Keratinocyte (primary cell): ENCODE data around the gene OXT. TPM values are rescaled to one million over a fixed set of nuclear protein-coding genes. Genes with fewer than 3 reads are reported as not detected.

Source experiments
- DNase-seq: peaks from one replicate; pipeline ENCODE4 v3.0.0-alpha.2; 2011; ENCODE audit warnings: low read depth, missing footprints, low spot score
- FAIRE-seq: peaks from 2 replicates; lab custom pipeline; 2011; peaks lifted over from hg19 to GRCh38; lab: Jason Lieb, UNC
- H2AFZ ChIP-seq: 2 replicates; pipeline ENCODE4 v1.6.0; 2012; ENCODE audit warnings: low read length, control low read depth, inconsistent platforms; ENCODE audit not compliant: control insufficient read depth
- H3K27ac ChIP-seq: 2 replicates; pipeline ENCODE4 v1.5.1; 2011; ENCODE audit warnings: low read length; ENCODE audit not compliant: control insufficient read depth, insufficient read depth
- H3K27me3 ChIP-seq: 3 replicates; pipeline ENCODE4 v1.6.0; 2011; ENCODE audit warnings: low read length; ENCODE audit not compliant: control insufficient read depth, insufficient read depth; ENCODE audit errors: extremely low read depth
- H3K36me3 ChIP-seq, 2 experiments: 2 replicates in 1 of 2; 3 replicates in 1 of 2; pipeline ENCODE4 v1.5.1; 2011; ENCODE audit warnings: low read length in 2 of 2, mild to moderate bottlenecking in 1 of 2; ENCODE audit not compliant: control insufficient read depth in 2 of 2, insufficient read depth in 2 of 2; ENCODE audit errors: extremely low read depth in 1 of 2
- H3K4me1 ChIP-seq: 3 replicates; pipeline ENCODE4 v1.5.1; 2011; ENCODE audit warnings: low read length; ENCODE audit not compliant: control insufficient read depth, insufficient read depth; ENCODE audit errors: extremely low read depth
- H3K4me2 ChIP-seq: 3 replicates; pipeline ENCODE4 v1.6.0; 2011; ENCODE audit warnings: low read depth, low read length; ENCODE audit not compliant: control insufficient read depth, insufficient read depth; ENCODE audit errors: extremely low read depth
- H3K4me3 ChIP-seq, 3 experiments: fragments of 200-600 bp in 1 of 3; sonication (generic) in 1 of 3; 2 replicates in 2 of 3; 3 replicates in 1 of 3; pipeline ENCODE4 v1.5.1; 2011 to 2016; ENCODE audit warnings: low read length in 3 of 3, mild to moderate bottlenecking in 3 of 3, control low read depth in 2 of 3, inconsistent platforms in 1 of 3, low read depth in 1 of 3, mixed read lengths in 1 of 3, mixed run types in 1 of 3, moderate library complexity in 1 of 3; ENCODE audit not compliant: control insufficient read depth in 2 of 3, insufficient read depth in 2 of 3; ENCODE audit errors: extremely low read depth in 1 of 3
- H3K79me2 ChIP-seq: 2 replicates; pipeline ENCODE4 v1.6.0; 2012; ENCODE audit warnings: low read length; ENCODE audit not compliant: control insufficient read depth, insufficient read depth
- H3K9ac ChIP-seq: 3 replicates; pipeline ENCODE4 v1.6.0; 2011; ENCODE audit warnings: low read length; ENCODE audit not compliant: control insufficient read depth, insufficient read depth; ENCODE audit errors: extremely low read depth
- H3K9me1 ChIP-seq: 3 replicates; pipeline ENCODE4 v1.6.0; 2011; ENCODE audit warnings: low read length; ENCODE audit not compliant: control insufficient read depth, insufficient read depth; ENCODE audit errors: extremely low read depth
- H3K9me3 ChIP-seq: 2 replicates; pipeline ENCODE4 v1.5.1; 2012; ENCODE audit warnings: low read depth, low read length; ENCODE audit not compliant: control insufficient read depth
- H4K20me1 ChIP-seq: 3 replicates; pipeline ENCODE4 v1.6.0; 2011; ENCODE audit warnings: low read length; ENCODE audit not compliant: control insufficient read depth, insufficient read depth; ENCODE audit errors: extremely low read depth
- EZH2 ChIP-seq: IDR thresholded peaks from one replicate; pipeline ENCODE4 v1.6.1; 2012; ENCODE audit warnings: inconsistent platforms, mild to moderate bottlenecking, low read length, moderate library complexity
- dilution Hi-C: fragments of 300-500 bp; cut with MboI; formaldehyde crosslinking; loops from one replicate; pipeline ENCODE4 v1.7.0; 2020; ENCODE audit warnings: low sequenced_read_pairs; ENCODE audit not compliant: extremely low pct_ligation_motif_present
- polyA plus RNA-seq, 5 experiments: library from polyadenylated mRNA; depleted of rRNA in 3 of 5; stranded (reverse) in 3 of 5; stranded (forward) in 1 of 5; unstranded in 1 of 5; fragments of >200 nt; gene quantifications; 1 replicate in 1 of 5; 2 replicates in 3 of 5; 3 replicates in 1 of 5; pipeline versions ENCODE4 v1.2.1 to v1.2.3, GENCODE V29; 2011 to 2012; ENCODE audit warnings: missing spikeins in 2 of 5, low read depth in 1 of 5, low replicate concordance in 1 of 5
- TF ChIP-seq, protein P1 (sequence below), 3 experiments: IDR thresholded peaks in 1 of 3; conservative IDR thresholded peaks in 1 of 3; optimal IDR thresholded peaks in 1 of 3; 2 replicates in 2 of 3; 3 replicates in 1 of 3; pipeline versions ENCODE3 to v1.5.1; 2011; ENCODE audit warnings: low read length in 3 of 3, mild to moderate bottlenecking in 3 of 3, moderate library complexity in 2 of 3, control low read depth in 1 of 3, inconsistent platforms in 1 of 3; ENCODE audit not compliant: insufficient read depth in 2 of 3; ENCODE audit errors: extremely low read depth in 1 of 3

Gene OXT
- polyA plus RNA-seq, 1 donor (not counting 4 experiments of a cell fraction or from before 2014, with no cell fraction given): not detected

DNA sequence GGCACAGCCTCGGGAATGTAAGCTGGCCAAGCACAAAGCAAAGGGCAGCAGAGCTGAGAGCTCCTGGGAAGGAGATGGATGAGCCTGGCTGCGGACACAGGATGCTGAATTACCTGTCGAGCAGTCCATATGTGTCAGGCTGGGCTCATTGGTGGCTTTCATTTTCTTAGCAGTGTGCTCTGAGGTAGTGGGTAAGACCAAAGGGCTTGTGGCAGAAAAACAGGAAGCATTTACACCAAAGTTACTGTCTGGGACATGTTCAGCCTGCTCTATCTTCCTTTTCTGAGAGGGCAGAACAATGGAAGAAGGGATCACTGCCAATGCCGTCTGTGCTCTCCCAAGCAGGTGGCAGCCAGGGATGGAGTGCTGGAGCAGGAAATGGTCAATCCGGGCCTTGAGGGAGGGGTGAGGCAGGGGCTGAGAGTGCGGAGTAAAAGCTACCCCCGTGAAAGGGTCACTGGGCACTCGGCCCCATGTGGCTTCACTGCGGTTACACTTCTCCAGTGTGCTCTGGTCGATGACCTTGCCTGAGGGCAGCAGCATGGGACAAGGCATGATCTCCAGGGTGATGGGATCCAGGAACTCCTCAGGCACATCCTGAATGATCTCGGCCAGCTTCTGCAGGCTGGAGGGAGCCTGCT, 50.0 kb downstream of the OXT start:
- Histone ChIP-seq H3K4me1 (peaks cover 9% of the 10 kb centered on the region), H3K9me3 (no peaks in the 10 kb centered on the region), H3K27ac (no peak overlapping the region), H3K9ac (no peak overlapping the region), H3K4me2 (no peak overlapping the region), H3K36me3 (peaks cover 7 to 9% of the 10 kb centered on the region in 2 experiments), H3K79me2 (no peaks in the 10 kb centered on the region), H4K20me1 (no peaks in the 10 kb centered on the region), H3K27me3 (no peaks in the 10 kb centered on the region), H3K4me3 (no peak overlapping the region), H3K9me1 (no peaks in the 10 kb centered on the region), H2AFZ (no peak overlapping the region)
- dilution Hi-C loops: no loop called here
- TF ChIP-seq, protein P1, sequence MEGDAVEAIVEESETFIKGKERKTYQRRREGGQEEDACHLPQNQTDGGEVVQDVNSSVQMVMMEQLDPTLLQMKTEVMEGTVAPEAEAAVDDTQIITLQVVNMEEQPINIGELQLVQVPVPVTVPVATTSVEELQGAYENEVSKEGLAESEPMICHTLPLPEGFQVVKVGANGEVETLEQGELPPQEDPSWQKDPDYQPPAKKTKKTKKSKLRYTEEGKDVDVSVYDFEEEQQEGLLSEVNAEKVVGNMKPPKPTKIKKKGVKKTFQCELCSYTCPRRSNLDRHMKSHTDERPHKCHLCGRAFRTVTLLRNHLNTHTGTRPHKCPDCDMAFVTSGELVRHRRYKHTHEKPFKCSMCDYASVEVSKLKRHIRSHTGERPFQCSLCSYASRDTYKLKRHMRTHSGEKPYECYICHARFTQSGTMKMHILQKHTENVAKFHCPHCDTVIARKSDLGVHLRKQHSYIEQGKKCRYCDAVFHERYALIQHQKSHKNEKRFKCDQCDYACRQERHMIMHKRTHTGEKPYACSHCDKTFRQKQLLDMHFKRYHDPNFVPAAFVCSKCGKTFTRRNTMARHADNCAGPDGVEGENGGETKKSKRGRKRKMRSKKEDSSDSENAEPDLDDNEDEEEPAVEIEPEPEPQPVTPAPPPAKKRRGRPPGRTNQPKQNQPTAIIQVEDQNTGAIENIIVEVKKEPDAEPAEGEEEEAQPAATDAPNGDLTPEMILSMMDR (optimal IDR thresholded peaks at IDR 0.05 in 1 of 3, IDR thresholded peaks at IDR 0.05 in 1 of 3, conservative IDR thresholded peaks at IDR 0.05 in 1 of 3; ENCODE audit: extremely low read depth in 1 of 3, insufficient read depth in 2 of 3, low read length in 3 of 3): no peak
- no peak for TF ChIP-seq EZH2
- no peak for DNase-seq
- FAIRE-seq: no peak

Other genes starting within 250 kb of the OXT start
- gene PCED1A, start 231.0 kb upstream of the OXT start, polyA plus RNA-seq: 4.7 to 9.9 TPM (median 5.6 TPM) in 3 replicates
- gene VPS16, start 230.9 kb upstream of the OXT start, polyA plus RNA-seq: 22.7 to 28.7 TPM (median 25.2 TPM) in 3 replicates
- 39.9 to 61.2 TPM (median 53.3 TPM) in 3 replicates for gene PTPRA, start 198.1 kb upstream of the OXT start, polyA plus RNA-seq
- 0.18 TPM in 1 of 3 replicates, not detected in the others for gene GNRH2, start 28.0 kb upstream of the OXT start, polyA plus RNA-seq
- 29.8 to 37.4 TPM (median 33.0 TPM) in 3 replicates for gene MRPS26, start 25.6 kb upstream of the OXT start, polyA plus RNA-seq
- not detected in 3 replicates for gene AVP, start 13.1 kb downstream of the OXT start, polyA plus RNA-seq
- 23.7 to 30.9 TPM (median 25.7 TPM) in 3 replicates for gene FASTKD5, start 88.2 kb downstream of the OXT start, polyA plus RNA-seq
- gene UBOX5, start 88.2 kb downstream of the OXT start, polyA plus RNA-seq: 1.8 to 2.8 TPM (median 1.8 TPM) in 3 replicates
- gene LZTS3, start 101.9 kb downstream of the OXT start, polyA plus RNA-seq: 2.5 to 6.2 TPM (median 2.9 TPM) in 3 replicates
- 31.0 to 41.5 TPM (median 32.2 TPM) in 3 replicates for gene DDRGK1, start 133.1 kb downstream of the OXT start, polyA plus RNA-seq
- 40.5 to 45.4 TPM (median 44.9 TPM) in 3 replicates for gene ITPA, start 137.9 kb downstream of the OXT start, polyA plus RNA-seq
- gene SLC4A11, start 167.6 kb downstream of the OXT start, polyA plus RNA-seq: 3.9 to 5.0 TPM (median 4.7 TPM) in 3 replicates